ENCODE results near the gene HAPLN2.

DNA sequence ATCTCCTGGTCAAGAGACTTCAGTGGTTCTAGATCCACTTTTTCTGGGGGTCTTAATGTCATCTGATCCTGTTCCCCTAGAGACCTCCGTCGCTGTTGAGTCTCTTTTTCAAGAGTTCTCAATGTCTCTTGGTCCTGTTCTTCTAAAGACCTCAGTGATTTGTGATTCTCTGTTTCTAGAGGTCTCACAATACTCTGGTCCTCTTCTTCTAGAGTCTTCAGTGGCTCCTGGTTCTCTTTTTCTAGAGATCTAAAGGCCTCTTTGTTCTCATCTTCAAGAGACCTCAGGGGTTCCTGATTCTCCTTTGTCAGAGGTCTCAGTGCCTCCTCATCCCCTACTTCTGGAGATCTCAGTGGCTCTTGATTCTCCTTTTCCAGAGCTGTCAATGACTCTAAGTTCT, 52.6 kb downstream of the HAPLN2 start:
- TF ChIP-seq, protein P1, sequence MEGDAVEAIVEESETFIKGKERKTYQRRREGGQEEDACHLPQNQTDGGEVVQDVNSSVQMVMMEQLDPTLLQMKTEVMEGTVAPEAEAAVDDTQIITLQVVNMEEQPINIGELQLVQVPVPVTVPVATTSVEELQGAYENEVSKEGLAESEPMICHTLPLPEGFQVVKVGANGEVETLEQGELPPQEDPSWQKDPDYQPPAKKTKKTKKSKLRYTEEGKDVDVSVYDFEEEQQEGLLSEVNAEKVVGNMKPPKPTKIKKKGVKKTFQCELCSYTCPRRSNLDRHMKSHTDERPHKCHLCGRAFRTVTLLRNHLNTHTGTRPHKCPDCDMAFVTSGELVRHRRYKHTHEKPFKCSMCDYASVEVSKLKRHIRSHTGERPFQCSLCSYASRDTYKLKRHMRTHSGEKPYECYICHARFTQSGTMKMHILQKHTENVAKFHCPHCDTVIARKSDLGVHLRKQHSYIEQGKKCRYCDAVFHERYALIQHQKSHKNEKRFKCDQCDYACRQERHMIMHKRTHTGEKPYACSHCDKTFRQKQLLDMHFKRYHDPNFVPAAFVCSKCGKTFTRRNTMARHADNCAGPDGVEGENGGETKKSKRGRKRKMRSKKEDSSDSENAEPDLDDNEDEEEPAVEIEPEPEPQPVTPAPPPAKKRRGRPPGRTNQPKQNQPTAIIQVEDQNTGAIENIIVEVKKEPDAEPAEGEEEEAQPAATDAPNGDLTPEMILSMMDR (IDR thresholded peaks at IDR 0.05), result no peak
- TF ChIP-seq POLR2A (IDR thresholded peaks at IDR 0.05), result no peak

Data from thyroid gland (tissue), 4 donors.